Measurements from ENCODE around the gene SERAC1.
A peak's percentile ranks its signal among the peaks of the same experiment; 100 is the strongest.

The SERAC1 gene

DNA sequence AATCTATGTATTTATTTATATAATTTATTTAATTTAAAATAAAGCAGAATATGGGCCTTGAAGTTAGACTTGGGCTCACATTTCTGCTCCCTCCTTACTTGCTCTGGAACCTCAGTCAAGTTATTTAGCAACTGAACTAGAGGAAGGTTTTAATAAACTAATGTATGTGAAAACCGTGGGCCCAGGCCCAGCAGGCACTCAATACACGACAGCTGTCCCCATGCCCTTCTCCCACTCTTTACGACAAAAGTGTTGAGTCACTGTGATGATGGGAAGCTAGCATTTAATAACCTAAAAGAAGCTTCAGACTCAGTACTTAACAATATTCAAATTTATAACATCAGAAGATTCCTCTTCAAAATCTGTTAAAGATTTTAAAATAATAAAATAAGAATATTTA lies 46.7 kb downstream of the SERAC1 start:
- peaks cover 2% of the 10 kb centered on the region for H3K4me1 Mint-ChIP-seq (ENCODE audit: low read depth)
- H3K27me3 Mint-ChIP-seq (ENCODE audit: low read depth) = no peaks in the 10 kb centered on the region
- H3K36me3 Mint-ChIP-seq (ENCODE audit: low read depth) = peaks cover 29% of the 10 kb centered on the region
- no peak overlapping the region for H3K4me3 Mint-ChIP-seq
- no peaks in the 10 kb centered on the region for H3K9me3 Mint-ChIP-seq
- H3K27ac Mint-ChIP-seq = no peak overlapping the region

DNA sequence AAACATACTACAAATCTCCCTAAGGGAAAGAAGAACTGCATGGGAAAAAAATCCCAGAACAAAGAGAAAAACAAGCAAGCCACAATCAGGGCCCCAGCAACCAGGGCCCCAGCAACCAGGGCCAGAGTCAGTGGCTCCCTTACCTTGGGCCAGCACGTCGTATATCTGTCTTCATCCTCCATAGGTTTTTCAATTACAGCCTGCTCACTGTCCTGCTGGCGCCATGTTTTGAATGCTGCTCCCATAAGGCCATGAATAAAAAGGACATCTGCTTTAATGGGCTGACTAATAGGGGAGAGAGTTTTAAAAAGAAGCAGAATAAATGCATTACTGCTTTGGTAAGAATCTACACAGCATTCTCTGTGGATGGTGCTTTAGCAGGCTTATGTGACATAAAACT lies 49.2 kb downstream of the SERAC1 start:
- H3K9me3 Mint-ChIP-seq = no peaks in the 10 kb centered on the region
- peaks cover 26% of the 10 kb centered on the region for H3K36me3 Mint-ChIP-seq (ENCODE audit: low read depth)
- H3K4me3 Mint-ChIP-seq = no peak overlapping the region
- H3K4me1 Mint-ChIP-seq (ENCODE audit: low read depth) = peaks cover 2% of the 10 kb centered on the region
- no peaks in the 10 kb centered on the region for H3K27me3 Mint-ChIP-seq (ENCODE audit: low read depth)
- no peak overlapping the region for H3K27ac Mint-ChIP-seq

DNA sequence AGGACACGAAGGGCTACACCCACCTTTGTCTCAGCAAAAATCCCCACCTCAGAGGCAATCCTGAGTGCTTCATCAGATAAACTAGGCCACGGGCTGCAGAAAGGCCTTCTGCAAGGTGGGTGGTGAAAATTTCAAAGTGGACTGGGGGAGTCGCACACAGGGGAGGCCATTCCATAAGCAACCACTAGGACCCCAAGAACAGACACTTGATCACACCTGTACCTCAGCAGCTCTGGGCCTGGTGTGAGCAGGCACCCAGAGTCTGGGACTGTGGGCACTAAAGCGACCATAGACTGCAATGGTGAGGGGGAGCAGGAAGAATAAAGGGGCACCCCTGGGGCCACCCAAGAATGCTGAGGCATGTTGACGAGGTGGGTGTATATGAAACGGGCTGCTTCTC lies 52.6 kb downstream of the SERAC1 start:
- peaks cover 28% of the 10 kb centered on the region for H3K36me3 Mint-ChIP-seq (ENCODE audit: low read depth)
- H3K4me3 Mint-ChIP-seq = no peak overlapping the region

DNA sequence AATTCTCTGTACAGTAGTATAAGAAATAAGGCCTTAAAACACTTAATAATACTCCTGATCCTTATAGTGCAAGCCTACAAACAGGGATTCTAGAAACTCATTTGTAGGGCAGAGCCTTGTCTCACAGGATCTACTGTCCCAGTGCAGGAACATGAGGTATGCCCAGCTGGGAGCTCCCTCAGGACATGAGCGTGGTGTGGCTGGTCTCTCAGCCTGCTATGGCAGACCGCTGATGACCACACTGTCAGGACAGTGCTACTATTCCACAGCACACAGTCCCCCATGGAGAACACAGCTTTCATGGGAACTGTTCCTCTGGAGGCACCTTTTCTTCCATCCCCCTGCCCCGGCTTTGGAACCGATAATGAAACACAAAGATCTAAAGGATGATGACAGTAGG lies 53.0 kb downstream of the SERAC1 start:
- Mint-ChIP-seq H3K4me1 (ENCODE audit: low read depth) (no peaks in the 10 kb centered on the region), H3K36me3 (ENCODE audit: low read depth) (peaks cover 26% of the 10 kb centered on the region), H3K27me3 (ENCODE audit: low read depth) (no peaks in the 10 kb centered on the region), H3K9me3 (no peaks in the 10 kb centered on the region), H3K27ac (no peak overlapping the region), H3K4me3 (no peak overlapping the region)

More for the DNA sequence above, 52.6 kb downstream of the SERAC1 start:
- no peaks in the 10 kb centered on the region for H3K27me3 Mint-ChIP-seq (ENCODE audit: low read depth)
- no peaks in the 10 kb centered on the region for H3K9me3 Mint-ChIP-seq
- no peaks in the 10 kb centered on the region for H3K4me1 Mint-ChIP-seq (ENCODE audit: low read depth)
- H3K27ac Mint-ChIP-seq = no peak overlapping the region

DNA sequence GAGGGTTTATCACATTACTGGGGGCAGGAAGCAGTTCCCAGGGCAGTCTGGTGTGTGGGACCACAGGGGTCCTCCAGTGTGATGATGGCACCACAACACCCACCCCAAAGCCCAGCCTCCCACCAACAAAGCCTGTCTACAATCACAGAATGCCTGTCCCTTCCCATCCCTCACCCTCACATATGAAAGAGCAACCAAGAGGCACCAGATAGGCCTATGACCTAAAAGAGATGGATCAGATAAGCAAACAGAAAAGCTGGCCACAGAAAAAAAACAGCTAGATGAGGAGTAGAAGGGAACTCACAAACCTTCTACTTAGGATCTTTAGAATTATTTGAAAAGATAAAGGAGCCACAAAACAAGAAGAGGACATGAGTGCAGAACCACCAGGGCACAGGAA lies 54.3 kb downstream of the SERAC1 start:
- Mint-ChIP-seq H3K9me3 (no peaks in the 10 kb centered on the region), H3K27me3 (ENCODE audit: low read depth) (no peaks in the 10 kb centered on the region), H3K4me3 (no peak overlapping the region), H3K4me1 (ENCODE audit: low read depth) (no peaks in the 10 kb centered on the region), H3K27ac (no peak overlapping the region), H3K36me3 (ENCODE audit: low read depth) (peaks cover 34% of the 10 kb centered on the region)

DNA sequence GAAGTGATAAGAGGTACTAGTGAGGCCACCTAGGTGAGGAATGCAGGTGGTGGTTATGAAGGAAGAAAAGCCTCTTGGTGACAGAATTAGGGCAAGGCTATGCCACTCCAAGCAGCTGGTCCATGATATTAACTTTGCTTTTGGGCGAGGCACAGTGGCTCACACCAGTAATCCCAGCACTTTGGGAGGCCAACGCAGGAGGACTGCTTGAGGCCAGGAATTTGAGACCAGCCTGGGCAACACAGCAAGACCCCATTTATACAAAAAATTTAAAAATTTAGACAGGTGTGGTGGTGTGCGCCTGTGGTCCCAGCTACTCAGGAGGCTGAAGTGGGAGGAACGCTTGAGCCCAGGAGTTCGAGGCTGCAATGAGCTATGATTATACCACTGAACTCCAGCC lies 56.1 kb downstream of the SERAC1 start:
- Mint-ChIP-seq H3K9me3 (no peaks in the 10 kb centered on the region), H3K27ac (no peak overlapping the region), H3K27me3 (ENCODE audit: low read depth) (no peaks in the 10 kb centered on the region), H3K36me3 (ENCODE audit: low read depth) (peaks cover 26% of the 10 kb centered on the region), H3K4me1 (ENCODE audit: low read depth) (no peaks in the 10 kb centered on the region), H3K4me3 (no peak overlapping the region)

DNA sequence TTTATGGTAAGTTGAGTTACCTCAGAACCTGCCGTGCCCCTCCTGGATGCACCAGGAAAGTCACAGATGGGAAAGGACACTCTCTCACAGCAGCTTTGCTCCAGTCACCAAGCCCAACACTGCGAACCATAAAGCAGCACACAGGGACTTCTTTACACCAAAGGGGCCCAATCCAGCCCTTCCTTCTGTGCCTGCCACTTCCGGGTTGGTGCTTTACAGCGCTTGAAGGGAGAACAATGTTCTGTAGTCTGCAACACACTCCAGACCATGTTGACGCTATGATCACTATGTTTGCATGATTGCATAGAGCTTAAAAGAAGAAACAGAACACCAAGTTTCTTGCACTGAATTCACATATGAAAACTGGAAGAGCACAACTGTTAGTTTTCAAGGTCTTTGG lies 57.1 kb downstream of the SERAC1 start:
- H3K9me3 Mint-ChIP-seq = no peaks in the 10 kb centered on the region
- H3K4me3 Mint-ChIP-seq = no peak overlapping the region
- H3K27ac Mint-ChIP-seq = no peak overlapping the region
- peaks cover 26% of the 10 kb centered on the region for H3K36me3 Mint-ChIP-seq (ENCODE audit: low read depth)
- no peaks in the 10 kb centered on the region for H3K4me1 Mint-ChIP-seq (ENCODE audit: low read depth)
- no peaks in the 10 kb centered on the region for H3K27me3 Mint-ChIP-seq (ENCODE audit: low read depth)

DNA sequence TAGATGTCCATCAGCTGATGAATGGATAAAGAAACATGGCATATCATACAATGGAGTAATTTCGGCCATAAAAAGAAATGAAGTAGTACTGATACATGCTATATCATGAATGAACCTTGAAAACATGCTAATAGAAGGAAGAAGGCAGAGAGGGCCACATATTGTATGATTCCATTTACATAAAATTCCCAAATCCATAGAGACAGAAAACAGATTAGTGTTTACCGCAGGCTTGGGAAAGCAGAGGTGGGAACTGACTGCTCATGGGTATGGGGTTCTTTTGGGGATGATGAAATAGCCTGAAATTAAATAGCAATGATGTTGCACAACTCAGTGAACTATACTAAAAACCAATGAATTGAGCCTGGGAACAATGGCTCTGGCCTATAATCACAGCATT lies 58.3 kb downstream of the SERAC1 start:
- peaks cover 28% of the 10 kb centered on the region for H3K36me3 Mint-ChIP-seq (ENCODE audit: low read depth)
- H3K27ac Mint-ChIP-seq = no peak overlapping the region
- no peaks in the 10 kb centered on the region for H3K4me1 Mint-ChIP-seq (ENCODE audit: low read depth)
- no peaks in the 10 kb centered on the region for H3K9me3 Mint-ChIP-seq
- no peak overlapping the region for H3K4me3 Mint-ChIP-seq
- H3K27me3 Mint-ChIP-seq (ENCODE audit: low read depth) = no peaks in the 10 kb centered on the region

GRCh38 chr6:158104696-158105095 lies 63.4 kb downstream of the SERAC1 start:
- Mint-ChIP-seq H3K4me3 (no peak overlapping the region), H3K9me3 (no peaks in the 10 kb centered on the region)

GRCh38 chr6:158103228-158103627 lies 64.8 kb downstream of the SERAC1 start:
- Mint-ChIP-seq H3K27me3 (ENCODE audit: low read depth) (no peaks in the 10 kb centered on the region), H3K4me1 (ENCODE audit: low read depth) (no peaks in the 10 kb centered on the region), H3K36me3 (ENCODE audit: low read depth) (peaks cover 14% of the 10 kb centered on the region), H3K27ac (no peak overlapping the region), H3K4me3 (no peak overlapping the region), H3K9me3 (no peaks in the 10 kb centered on the region)

More at GRCh38 chr6:158104696-158105095, 63.4 kb downstream of the SERAC1 start:
- Mint-ChIP-seq H3K27ac (no peak overlapping the region), H3K27me3 (ENCODE audit: low read depth) (no peaks in the 10 kb centered on the region), H3K4me1 (ENCODE audit: low read depth) (no peaks in the 10 kb centered on the region), H3K36me3 (ENCODE audit: low read depth) (peaks cover 18% of the 10 kb centered on the region)

- Mint-ChIP-seq H3K9me3 (no peaks in the 10 kb centered on the region), H3K4me1 (ENCODE audit: low read depth) (no peaks in the 10 kb centered on the region), H3K27me3 (ENCODE audit: low read depth) (no peaks in the 10 kb centered on the region), H3K36me3 (ENCODE audit: low read depth) (peaks cover 35% of the 10 kb centered on the region), H3K27ac (no peak overlapping the region), H3K4me3 (no peak overlapping the region)
Measured at GRCh38 chr6:158095671-158096070, 72.4 kb downstream of the SERAC1 start.

- Mint-ChIP-seq H3K27ac (no peak overlapping the region), H3K4me3 (no peak overlapping the region), H3K4me1 (ENCODE audit: low read depth) (no peaks in the 10 kb centered on the region), H3K27me3 (ENCODE audit: low read depth) (no peaks in the 10 kb centered on the region), H3K9me3 (no peaks in the 10 kb centered on the region), H3K36me3 (ENCODE audit: low read depth) (peaks cover 35% of the 10 kb centered on the region)
Measured at GRCh38 chr6:158095031-158095430, 73.0 kb downstream of the SERAC1 start.

GRCh38 chr6:158092806-158093205 lies 75.3 kb downstream of the SERAC1 start:
- H3K4me1 Mint-ChIP-seq (ENCODE audit: low read depth) = no peaks in the 10 kb centered on the region
- H3K4me3 Mint-ChIP-seq = no peak overlapping the region
- no peaks in the 10 kb centered on the region for H3K9me3 Mint-ChIP-seq
- no peaks in the 10 kb centered on the region for H3K27me3 Mint-ChIP-seq (ENCODE audit: low read depth)
- no peak overlapping the region for H3K27ac Mint-ChIP-seq
- peaks cover 39% of the 10 kb centered on the region for H3K36me3 Mint-ChIP-seq (ENCODE audit: low read depth)

DNA sequence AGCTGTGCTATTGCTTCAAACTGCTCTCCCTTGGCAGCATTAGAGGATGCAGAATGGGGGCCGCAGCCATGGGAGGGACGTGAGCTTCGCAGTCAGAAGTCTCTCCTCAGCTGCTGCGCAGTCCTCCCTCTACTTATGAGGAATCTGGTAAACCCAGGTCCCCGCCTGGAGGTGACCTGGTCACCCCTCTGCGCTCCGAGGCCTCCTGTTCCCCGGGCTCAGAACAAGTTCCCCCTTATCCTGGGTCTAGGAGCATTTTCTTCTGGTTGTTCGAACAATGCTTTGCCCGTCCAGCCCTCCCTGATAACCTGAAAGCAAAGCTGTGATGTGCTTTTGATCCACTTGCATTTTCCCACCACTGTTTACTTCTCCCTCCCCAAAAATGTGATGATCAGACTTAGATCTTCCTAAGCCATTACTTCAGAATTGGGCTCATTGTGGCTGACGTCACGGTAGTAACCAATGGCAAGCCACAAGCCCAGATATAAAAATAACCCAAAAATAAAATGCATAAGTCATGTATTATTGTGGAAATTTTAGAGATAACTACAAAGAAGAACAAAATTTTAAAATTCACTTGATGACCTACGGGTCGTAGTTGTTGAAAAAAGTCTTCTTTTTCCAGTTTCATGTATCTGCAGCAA lies 80.7 kb downstream of the SERAC1 start:
- no peak overlapping the region for H3K27ac Mint-ChIP-seq
- no peak overlapping the region for H3K4me3 Mint-ChIP-seq
- H3K9me3 Mint-ChIP-seq = no peaks in the 10 kb centered on the region
- peaks cover 42% of the 10 kb centered on the region for H3K36me3 Mint-ChIP-seq (ENCODE audit: low read depth)
- peaks cover 12% of the 10 kb centered on the region for H3K4me1 Mint-ChIP-seq (ENCODE audit: low read depth)
- no peaks in the 10 kb centered on the region for H3K27me3 Mint-ChIP-seq (ENCODE audit: low read depth)

DNA sequence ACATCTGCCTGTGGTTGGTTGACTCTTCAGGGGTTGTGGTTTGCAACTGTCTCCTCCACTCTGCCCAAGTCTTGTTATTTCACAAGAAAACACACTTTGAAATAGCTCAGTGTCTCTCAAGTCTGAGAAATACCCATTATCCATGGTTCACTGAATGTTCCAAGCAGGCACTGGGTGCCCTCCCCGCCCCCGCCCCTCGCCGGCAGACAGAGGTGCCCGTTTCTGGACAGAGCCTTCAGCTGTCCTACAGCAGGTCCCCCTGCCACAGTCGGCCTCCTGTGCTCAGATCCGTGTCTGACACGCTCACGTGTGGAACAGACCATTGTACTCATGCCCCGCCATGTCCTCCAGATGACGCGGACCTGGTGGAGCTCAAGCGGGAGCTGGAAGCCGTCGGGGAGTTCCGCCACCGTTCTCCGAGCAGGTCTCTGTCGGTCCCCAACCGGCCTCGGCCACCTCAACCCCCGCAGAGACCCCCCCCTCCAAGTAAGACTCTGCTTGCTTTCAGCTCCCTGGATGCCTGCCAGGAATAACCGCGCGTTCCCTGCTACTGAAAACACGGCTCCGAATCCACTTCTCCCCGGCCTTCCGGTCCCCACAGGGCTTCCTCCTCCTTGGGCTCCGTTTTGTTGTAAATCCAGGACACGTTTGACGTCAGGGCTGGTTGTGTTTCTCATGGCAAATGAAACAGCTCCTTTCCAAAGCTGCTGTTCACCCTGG lies 81.4 kb downstream of the SERAC1 start:
- no peaks in the 10 kb centered on the region for H3K9me3 Mint-ChIP-seq
- H3K27me3 Mint-ChIP-seq (ENCODE audit: low read depth) = no peaks in the 10 kb centered on the region
- peaks cover 12% of the 10 kb centered on the region for H3K4me1 Mint-ChIP-seq (ENCODE audit: low read depth)
- peak overlapping the region; percentile 20 for H3K27ac Mint-ChIP-seq
- peaks cover 39% of the 10 kb centered on the region for H3K36me3 Mint-ChIP-seq (ENCODE audit: low read depth)
- no peak overlapping the region for H3K4me3 Mint-ChIP-seq
